Sciatic nerve (tissue), 2 donors: ENCODE results near the gene ADAMTS13. TPM values are rescaled to one million over a fixed set of nuclear protein-coding genes. Genes with fewer than 3 reads are reported as not detected.
"Not testable (repeated sequence)": the region's sequence is repeated elsewhere in the genome, so short reads cannot be mapped to it uniquely, and the experiment has no call there.

Experiments used
- ATAC-seq: fragments of 200-7000 bp; cut with Tn5 transposase; one replicate; pipeline ENCODE4 v1.9.1; 2020; ENCODE audit warnings: mild to moderate bottlenecking, moderate library complexity
- DNase-seq: peaks from one replicate; pipeline ENCODE4 v3.0.0-alpha.2; 2020; ENCODE audit warnings: low spot score
- intact Hi-C: fragments of 100-400 bp; cut with DNase I; formaldehyde crosslinking; loops from one replicate; pipeline ENCODE4 v1.14.2; 2022
- total RNA-seq: library from RNA; stranded (reverse); fragmentation: NEBNext Ultra II Directional; extraction: Animal tissue kit (Norgen Biotek cat#: 25700); gene quantifications from one replicate; pipeline ENCODE4 v1.2.1, GENCODE V29; 2021
- donor health status: DM: no; HTN: no; CAD: no.
- donor health status: DM: no; HTN: no; CAD: no.

The ADAMTS13 gene
- total RNA-seq, 1 donor from 2014 or later: 4.6 TPM

- no peak for ATAC-seq
- intact Hi-C loops: no loop called here
These were observed 32.6 kb upstream of the ADAMTS13 start for GRCh38 chr9:133389562-133389961.

GRCh38 chr9:133390713-133391112 lies 31.5 kb upstream of the ADAMTS13 start:
- intact Hi-C loops: no loop called here
- DNase-seq (no peak), ATAC-seq (no peak)

More at GRCh38 chr9:133389562-133389961, 32.6 kb upstream of the ADAMTS13 start:
- DNase-seq: no peak

- intact Hi-C loops, ATAC-seq, DNase-seq: not testable (repeated sequence)
These were observed 30.7 kb upstream of the ADAMTS13 start for GRCh38 chr9:133391449-133391848.

GRCh38 chr9:133392308-133392707 lies 29.9 kb upstream of the ADAMTS13 start:
- DNase-seq, ATAC-seq, intact Hi-C loops: not testable (repeated sequence)

GRCh38 chr9:133393399-133393798 lies 28.8 kb upstream of the ADAMTS13 start:
- ATAC-seq: no peak
- DNase-seq: no peak
- intact Hi-C loops: no loop called here

- ATAC-seq (no peak), DNase-seq (no peak)
- intact Hi-C loops: no loop called here
These were observed 27.4 kb upstream of the ADAMTS13 start for GRCh38 chr9:133394687-133395271.

GRCh38 chr9:133396952-133397351 lies 25.2 kb upstream of the ADAMTS13 start:
- intact Hi-C loops: no loop called here
- no peak for ATAC-seq
- no peak for DNase-seq

GRCh38 chr9:133397370-133397769 lies 24.8 kb upstream of the ADAMTS13 start:
- intact Hi-C loops: no loop called here
- no peak for ATAC-seq
- DNase-seq: no peak

GRCh38 chr9:133397895-133398294 lies 24.3 kb upstream of the ADAMTS13 start:
- intact Hi-C loops: no loop called here
- no peak for ATAC-seq
- no peak for DNase-seq

- DNase-seq: no peak
- intact Hi-C loops: no loop called here
- ATAC-seq: no peak
These were observed 21.9 kb upstream of the ADAMTS13 start for GRCh38 chr9:133400292-133400691.

- DNase-seq (no peak), ATAC-seq (no peak)
- intact Hi-C loops: no loop called here
These were observed 20.6 kb upstream of the ADAMTS13 start for GRCh38 chr9:133401588-133401987.

- DNase-seq (no peak), ATAC-seq (no peak)
- intact Hi-C loops: no loop called here
These were observed 19.5 kb upstream of the ADAMTS13 start for GRCh38 chr9:133402689-133403088.

- intact Hi-C loops: no loop called here
- no peak for DNase-seq
- no peak for ATAC-seq
These were observed 18.3 kb upstream of the ADAMTS13 start for GRCh38 chr9:133403766-133404453.

- ATAC-seq (no peak), DNase-seq (no peak)
- intact Hi-C loops: no loop called here
These were observed 17.6 kb upstream of the ADAMTS13 start for GRCh38 chr9:133404454-133405002.

- intact Hi-C loops: no loop called here
- ATAC-seq: no peak
These were observed 16.4 kb upstream of the ADAMTS13 start for GRCh38 chr9:133405508-133406438.

GRCh38 chr9:133406480-133407307 lies 15.5 kb upstream of the ADAMTS13 start:
- intact Hi-C loops: no loop called here
- peak; percentile 84 for ATAC-seq
- DNase-seq: peak; percentile 84

More at GRCh38 chr9:133405508-133406438, 16.4 kb upstream of the ADAMTS13 start:
- DNase-seq: no peak

- ATAC-seq (no peak), DNase-seq (no peak)
- intact Hi-C loops: no loop called here
These were observed 14.1 kb upstream of the ADAMTS13 start for GRCh38 chr9:133408042-133408441.

GRCh38 chr9:133415170-133415569 lies 7.0 kb upstream of the ADAMTS13 start:
- intact Hi-C loops: no loop called here
- ATAC-seq (no peak), DNase-seq (no peak)
